Skeletal muscle cell (primary cell): Measurements from ENCODE around the gene SLC25A4.
"Not testable (repeated sequence)": the region's sequence is repeated elsewhere in the genome, so short reads cannot be mapped to it uniquely, and the experiment has no call there.

Experiments used
- DNase-seq: peaks from one replicate; pipeline ENCODE4 v3.0.0-alpha.2; 2010; ENCODE audit warnings: low read depth
- H3K4me3 ChIP-seq: 2 replicates; pipeline ENCODE4 v1.5.1; 2011; ENCODE audit warnings: low read depth, mild to moderate bottlenecking, control low read depth, low read length, moderate library complexity

SLC25A4 gene

GRCh38 chr4:185165605-185166063 is 22.6 kb downstream of the SLC25A4 start:
- DNase-seq = peak; percentile 58
- H3K4me3 ChIP-seq = no peak overlapping the region

- H3K4me3 ChIP-seq = no peak overlapping the region
- DNase-seq = no peak
These were observed 24.2 kb downstream of the SLC25A4 start for GRCh38 chr4:185167234-185167633.

DNA sequence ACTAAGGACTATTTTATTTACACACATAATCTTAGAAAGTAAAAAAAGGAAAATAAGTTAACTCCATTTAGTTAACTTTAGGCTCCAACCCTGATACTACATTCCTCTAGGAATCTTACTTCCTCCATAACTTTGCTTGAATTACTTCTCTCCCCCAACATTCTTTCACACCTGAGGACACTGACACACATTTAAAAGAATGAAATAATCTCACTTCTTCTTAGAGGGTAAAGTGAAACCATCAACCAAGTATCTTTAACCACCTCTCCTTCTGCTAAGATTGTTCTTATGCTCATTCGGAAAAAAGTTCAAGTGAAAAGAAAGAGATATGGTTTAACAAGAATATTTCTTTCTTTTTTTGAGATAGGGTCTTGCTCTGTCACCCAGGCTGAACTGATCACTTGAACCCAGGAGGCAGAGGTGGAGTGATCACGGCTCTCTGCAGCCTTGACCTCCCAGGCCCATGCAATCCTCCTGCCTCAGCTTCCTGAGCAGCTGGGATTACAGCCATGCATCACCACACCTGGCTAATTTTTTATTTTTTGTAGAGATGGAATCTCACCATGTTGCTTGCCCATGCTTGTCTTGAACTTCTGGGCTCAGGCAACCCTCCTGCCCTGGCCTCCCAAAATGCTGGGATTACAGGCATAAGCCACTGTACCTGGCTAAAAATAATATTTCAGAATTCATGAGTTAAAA is 28.5 kb downstream of the SLC25A4 start:
- no peak for DNase-seq
- H3K4me3 ChIP-seq = no peak overlapping the region

DNA sequence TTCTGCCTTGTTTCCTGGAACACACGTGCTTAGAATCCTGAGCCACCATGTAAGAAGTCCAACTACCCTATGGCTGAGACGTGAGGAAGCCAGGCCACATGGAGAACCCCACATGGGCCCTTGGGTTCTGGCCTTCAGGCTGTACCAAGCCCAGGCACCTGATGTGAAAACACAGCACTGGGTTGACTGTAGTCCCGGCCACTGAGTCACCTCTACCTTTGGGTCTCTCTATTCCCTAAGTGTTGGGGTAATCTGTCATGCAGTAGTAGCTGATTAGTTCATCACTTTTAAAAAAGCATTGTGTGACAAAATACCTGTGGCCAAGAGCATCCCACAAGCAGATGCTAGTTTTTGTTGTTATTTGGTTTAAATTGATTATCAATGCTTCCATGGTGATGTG is 36.4 kb downstream of the SLC25A4 start:
- H3K4me3 ChIP-seq = no peak overlapping the region
- no peak for DNase-seq

DNA sequence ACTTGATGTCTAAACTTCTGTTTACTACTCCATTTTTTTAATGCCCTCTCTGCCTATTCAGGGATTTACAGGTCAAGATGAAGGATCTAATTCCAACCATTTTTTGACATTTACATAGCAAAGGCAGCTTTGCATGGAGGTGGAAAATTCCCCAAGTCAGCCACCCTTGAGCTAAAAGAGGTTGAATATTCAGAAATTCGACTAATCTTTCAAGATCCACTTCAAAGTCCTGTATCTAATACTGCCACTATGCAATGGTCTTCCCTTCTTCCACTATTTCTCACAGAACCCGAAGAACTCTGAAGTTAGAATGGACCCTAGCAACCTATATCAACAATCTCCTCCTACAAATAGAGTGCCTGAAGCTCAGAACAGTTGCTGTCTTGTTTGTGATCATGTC is 39.2 kb downstream of the SLC25A4 start:
- DNase-seq = no peak
- no peak overlapping the region for H3K4me3 ChIP-seq

GRCh38 chr4:185183622-185184281 is 40.7 kb downstream of the SLC25A4 start:
- H3K4me3 ChIP-seq = no peak overlapping the region

GRCh38 chr4:185186769-185187168 is 43.7 kb downstream of the SLC25A4 start:
- no peak overlapping the region for H3K4me3 ChIP-seq
- DNase-seq = no peak

More at GRCh38 chr4:185183622-185184281, 40.7 kb downstream of the SLC25A4 start:
- peak; percentile 71 for DNase-seq

DNA sequence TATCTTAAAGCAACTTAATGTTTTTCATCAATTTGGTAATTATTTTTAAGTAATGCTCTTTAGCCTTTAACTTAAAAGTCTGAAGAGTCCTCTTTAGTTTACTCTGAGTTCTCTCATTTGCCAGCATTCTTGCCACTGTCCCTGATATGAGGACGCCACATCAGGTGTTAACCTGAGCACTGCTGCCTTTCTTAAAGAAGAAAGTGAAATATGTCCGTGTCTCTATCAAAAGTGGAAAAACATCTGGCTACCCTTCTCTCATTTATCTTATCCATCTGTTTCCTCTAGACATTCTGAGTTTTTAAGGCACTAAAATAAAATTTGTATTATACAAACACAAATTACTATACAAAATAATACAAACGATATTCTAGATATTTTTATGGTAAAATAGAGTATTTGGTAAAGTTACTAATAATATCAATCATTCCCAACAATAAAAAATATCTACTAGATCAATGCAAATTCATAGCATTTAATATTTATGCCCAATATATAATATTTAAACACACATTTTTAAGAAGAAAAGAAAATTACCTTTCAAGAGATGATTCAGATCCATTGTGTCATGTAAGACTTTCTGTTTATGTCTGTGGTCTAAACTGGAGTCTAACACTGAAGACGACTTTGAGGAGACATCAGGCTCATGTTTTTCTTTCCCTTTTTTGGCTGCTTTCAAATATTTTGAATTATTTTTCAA is 46.7 kb downstream of the SLC25A4 start:
- H3K4me3 ChIP-seq = no peak overlapping the region
- no peak for DNase-seq

DNA sequence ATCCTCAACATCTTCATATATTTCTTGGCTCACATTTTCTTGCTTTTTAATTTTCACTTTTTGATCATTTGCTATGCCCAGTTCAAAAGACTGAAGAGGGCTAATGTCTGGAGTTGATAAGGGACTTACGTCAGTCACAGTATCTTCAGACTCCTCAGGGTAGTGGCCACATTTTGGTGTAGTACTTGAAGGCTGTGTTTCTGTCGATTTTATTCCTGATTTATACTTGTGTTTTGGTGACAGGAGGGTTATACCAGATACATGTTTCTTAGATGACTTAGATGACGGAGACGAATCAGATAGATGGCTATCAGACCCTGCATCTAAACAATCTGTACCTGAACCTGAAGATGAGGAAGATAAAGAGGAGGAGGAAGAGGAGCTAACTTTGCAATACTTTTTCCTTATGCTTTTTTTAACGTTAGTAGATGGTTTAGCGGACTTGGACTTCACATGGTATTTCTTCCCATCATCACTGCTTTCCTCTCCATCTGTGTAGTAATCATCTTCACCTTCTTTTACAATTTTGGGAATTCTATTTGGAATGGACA is 47.3 kb downstream of the SLC25A4 start:
- DNase-seq = no peak
- no peak overlapping the region for H3K4me3 ChIP-seq

DNA sequence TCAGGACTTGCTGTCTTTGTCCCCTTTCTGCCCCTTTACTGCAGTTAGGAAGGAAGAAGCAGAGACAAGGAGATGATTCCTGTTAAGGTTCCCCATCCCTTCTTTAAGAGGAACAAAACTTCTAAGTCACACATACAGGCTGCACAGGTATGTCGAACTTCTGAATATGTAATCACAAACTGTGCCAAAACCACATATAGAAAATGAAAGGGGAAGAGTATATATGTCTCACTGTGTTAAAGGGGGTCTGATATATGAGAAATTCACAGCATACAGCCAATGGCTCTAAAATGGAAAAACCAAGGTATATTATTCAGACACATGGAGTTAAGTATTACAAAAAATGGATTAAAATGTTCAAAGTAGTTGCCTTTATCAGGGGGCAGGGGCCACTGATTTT is 49.0 kb downstream of the SLC25A4 start:
- no peak overlapping the region for H3K4me3 ChIP-seq
- DNase-seq = no peak

GRCh38 chr4:185194924-185195888 is 52.1 kb downstream of the SLC25A4 start:
- no peak overlapping the region for H3K4me3 ChIP-seq
- DNase-seq = no peak

DNA sequence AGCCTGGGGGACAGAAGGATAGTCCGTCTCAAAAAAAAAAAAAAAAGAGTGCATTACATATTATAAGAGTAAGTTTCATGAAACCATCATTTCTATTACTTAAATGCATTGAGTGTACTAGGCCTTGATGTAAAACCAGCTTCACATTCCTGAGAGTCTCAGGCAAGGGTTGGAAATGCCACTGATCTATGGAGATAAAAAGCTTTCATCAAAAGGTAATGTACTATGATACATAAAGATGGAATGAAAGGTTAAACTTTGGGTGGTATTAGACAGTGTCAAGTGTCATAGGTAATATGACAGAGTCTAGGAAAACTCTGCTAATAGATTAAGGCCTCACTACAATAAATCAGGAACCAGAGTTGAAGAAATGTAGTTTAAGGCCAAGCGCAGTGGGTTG is 53.4 kb downstream of the SLC25A4 start:
- DNase-seq = no peak
- no peak overlapping the region for H3K4me3 ChIP-seq

DNA sequence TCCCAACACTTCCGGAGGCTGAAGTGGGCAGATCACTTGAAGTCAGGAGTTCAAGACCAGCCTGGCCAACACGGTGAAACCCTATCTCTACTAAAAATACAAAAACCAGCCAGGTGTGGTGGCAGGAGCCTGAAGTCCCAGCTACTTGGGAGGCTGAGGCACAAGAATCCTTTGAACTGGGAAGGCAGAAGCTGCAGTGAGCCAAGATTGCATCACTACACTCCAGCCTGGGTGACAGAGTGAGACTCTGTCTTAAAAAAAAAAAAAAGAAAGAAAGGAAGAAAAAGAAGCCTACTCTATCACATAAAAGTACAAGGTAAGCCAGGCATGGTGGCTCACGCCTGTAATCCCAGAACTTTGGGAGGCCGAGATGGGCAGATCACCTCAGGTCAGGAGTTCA is 55.1 kb downstream of the SLC25A4 start:
- not testable (repeated sequence) for DNase-seq, H3K4me3 ChIP-seq
